HTR-8/SVneo (cell line): Measurements from ENCODE around the gene TPRG1L.

Experiments used
- DNase-seq: peaks from one replicate; pipeline ENCODE4 v3.0.0; 2011; ENCODE audit warnings: low spot score, mixed read lengths; ENCODE audit not compliant: insufficient read length
- FAIRE-seq: peaks from 2 replicates; lab custom pipeline; 2011; peaks lifted over from hg19 to GRCh38; lab: Jason Lieb, UNC

The TPRG1L gene

GRCh38 chr1:3672231-3672970 is 47.6 kb downstream of the TPRG1L start:
- no peak for FAIRE-seq
- no peak for DNase-seq

GRCh38 chr1:3672971-3673361 is 48.2 kb downstream of the TPRG1L start:
- FAIRE-seq (no peak), DNase-seq (no peak)

GRCh38 chr1:3673381-3674099 is 48.7 kb downstream of the TPRG1L start:
- DNase-seq (no peak), FAIRE-seq (no peak)

- FAIRE-seq: no peak
Measured at GRCh38 chr1:3674100-3675094, 49.6 kb downstream of the TPRG1L start.

GRCh38 chr1:3675436-3675835 is 50.6 kb downstream of the TPRG1L start:
- FAIRE-seq (no peak), DNase-seq (no peak)

More at GRCh38 chr1:3674100-3675094, 49.6 kb downstream of the TPRG1L start:
- DNase-seq: no peak

GRCh38 chr1:3676581-3677470 is 52.0 kb downstream of the TPRG1L start:
- DNase-seq: no peak
- FAIRE-seq: no peak

- FAIRE-seq (no peak), DNase-seq (no peak)
Measured at GRCh38 chr1:3677484-3677883, 52.7 kb downstream of the TPRG1L start.

- FAIRE-seq (no peak), DNase-seq (no peak)
Measured at GRCh38 chr1:3678361-3679097, 53.7 kb downstream of the TPRG1L start.

GRCh38 chr1:3679098-3679555 is 54.3 kb downstream of the TPRG1L start:
- FAIRE-seq (no peak), DNase-seq (no peak)
